Smooth muscle cell of the brain vasculature (primary cell): ENCODE data around the gene PSMG4.

Experiments used
- DNase-seq: peaks from one replicate; pipeline ENCODE4 v3.0.0-alpha.2; 2012; ENCODE audit warnings: low read depth, low spot score

PSMG4 gene

GRCh38 chr6:3258720-3259490 is at the start of gene PSMG4:
TSS of gene PSMG4 (plus strand) at chr6:3258947. CDS start at chr6:3259023, 76 bp downstream.
- DNase-seq = peak; percentile 52

- DNase-seq = peak; percentile 73
Measured at GRCh38 chr6:3209114-3210023, 49.4 kb upstream of the PSMG4 start.

- no peak for DNase-seq
Measured at GRCh38 chr6:3210024-3210610, 48.6 kb upstream of the PSMG4 start.

- DNase-seq = no peak
Measured at GRCh38 chr6:3211681-3212080, 47.1 kb upstream of the PSMG4 start.

GRCh38 chr6:3212261-3212660 is 46.5 kb upstream of the PSMG4 start:
- no peak for DNase-seq

- DNase-seq = no peak
Measured at GRCh38 chr6:3213334-3213695, 45.4 kb upstream of the PSMG4 start.

GRCh38 chr6:3214898-3215297 is 43.8 kb upstream of the PSMG4 start:
- no peak for DNase-seq

- DNase-seq = no peak
Measured at GRCh38 chr6:3217286-3217685, 41.5 kb upstream of the PSMG4 start.

GRCh38 chr6:3218266-3218665 is 40.5 kb upstream of the PSMG4 start:
- DNase-seq = no peak

- no peak for DNase-seq
Measured at GRCh38 chr6:3220366-3220765, 38.4 kb upstream of the PSMG4 start.

GRCh38 chr6:3221578-3221977 is 37.2 kb upstream of the PSMG4 start:
- no peak for DNase-seq

- no peak for DNase-seq
Measured at GRCh38 chr6:3222506-3223038, 36.2 kb upstream of the PSMG4 start.

- no peak for DNase-seq
Measured at GRCh38 chr6:3226042-3226441, 32.7 kb upstream of the PSMG4 start.

- DNase-seq = no peak
Measured at GRCh38 chr6:3226481-3227362, 32.0 kb upstream of the PSMG4 start.

- DNase-seq = no peak
Measured at GRCh38 chr6:3227363-3228045, 31.2 kb upstream of the PSMG4 start, which contains the start of gene TUBB2B. TSS of gene TUBB2B (minus strand) at chr6:3227653. CDS start at chr6:3227543, 110 bp downstream.

GRCh38 chr6:3228046-3228671 is 30.6 kb upstream of the PSMG4 start:
- no peak for DNase-seq

GRCh38 chr6:3228771-3229565 is 29.8 kb upstream of the PSMG4 start:
- no peak for DNase-seq

- DNase-seq = no peak
Measured at GRCh38 chr6:3229566-3230178, 29.1 kb upstream of the PSMG4 start.
